ENCODE results near the gene RHOF.

RHOF gene

DNA sequence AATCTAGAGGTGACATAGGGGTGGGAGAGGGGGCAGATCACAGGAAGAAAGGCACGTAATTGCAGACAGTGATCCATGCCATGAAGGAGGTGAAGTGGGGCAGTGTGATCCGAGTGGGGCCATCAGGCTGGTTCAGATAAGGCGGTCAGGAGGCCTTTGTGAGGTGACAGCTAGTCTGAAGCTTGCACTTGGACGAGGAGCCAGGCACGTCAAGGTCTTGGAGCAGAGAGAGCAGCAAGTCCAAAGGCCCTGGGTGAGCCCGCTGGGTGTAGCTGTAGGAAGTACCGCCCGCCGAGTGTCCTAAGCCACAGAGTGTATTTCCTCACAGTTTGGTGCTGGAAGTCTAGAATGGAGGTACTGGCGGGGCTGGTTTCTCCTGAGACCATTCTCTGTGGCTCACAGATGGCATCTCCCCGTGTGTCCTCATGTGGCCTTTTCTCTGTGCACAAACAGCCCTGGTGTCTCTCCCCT is 23.6 kb downstream of the RHOF start:
- Histone ChIP-seq H3K27ac (no peak overlapping the region), H3K4me3 (no peak overlapping the region)
- TF ChIP-seq, protein P1, sequence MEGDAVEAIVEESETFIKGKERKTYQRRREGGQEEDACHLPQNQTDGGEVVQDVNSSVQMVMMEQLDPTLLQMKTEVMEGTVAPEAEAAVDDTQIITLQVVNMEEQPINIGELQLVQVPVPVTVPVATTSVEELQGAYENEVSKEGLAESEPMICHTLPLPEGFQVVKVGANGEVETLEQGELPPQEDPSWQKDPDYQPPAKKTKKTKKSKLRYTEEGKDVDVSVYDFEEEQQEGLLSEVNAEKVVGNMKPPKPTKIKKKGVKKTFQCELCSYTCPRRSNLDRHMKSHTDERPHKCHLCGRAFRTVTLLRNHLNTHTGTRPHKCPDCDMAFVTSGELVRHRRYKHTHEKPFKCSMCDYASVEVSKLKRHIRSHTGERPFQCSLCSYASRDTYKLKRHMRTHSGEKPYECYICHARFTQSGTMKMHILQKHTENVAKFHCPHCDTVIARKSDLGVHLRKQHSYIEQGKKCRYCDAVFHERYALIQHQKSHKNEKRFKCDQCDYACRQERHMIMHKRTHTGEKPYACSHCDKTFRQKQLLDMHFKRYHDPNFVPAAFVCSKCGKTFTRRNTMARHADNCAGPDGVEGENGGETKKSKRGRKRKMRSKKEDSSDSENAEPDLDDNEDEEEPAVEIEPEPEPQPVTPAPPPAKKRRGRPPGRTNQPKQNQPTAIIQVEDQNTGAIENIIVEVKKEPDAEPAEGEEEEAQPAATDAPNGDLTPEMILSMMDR (IDR thresholded peaks at IDR 0.05): no peak
- no peak for DNase-seq (ENCODE audit: low spot score)

DNA sequence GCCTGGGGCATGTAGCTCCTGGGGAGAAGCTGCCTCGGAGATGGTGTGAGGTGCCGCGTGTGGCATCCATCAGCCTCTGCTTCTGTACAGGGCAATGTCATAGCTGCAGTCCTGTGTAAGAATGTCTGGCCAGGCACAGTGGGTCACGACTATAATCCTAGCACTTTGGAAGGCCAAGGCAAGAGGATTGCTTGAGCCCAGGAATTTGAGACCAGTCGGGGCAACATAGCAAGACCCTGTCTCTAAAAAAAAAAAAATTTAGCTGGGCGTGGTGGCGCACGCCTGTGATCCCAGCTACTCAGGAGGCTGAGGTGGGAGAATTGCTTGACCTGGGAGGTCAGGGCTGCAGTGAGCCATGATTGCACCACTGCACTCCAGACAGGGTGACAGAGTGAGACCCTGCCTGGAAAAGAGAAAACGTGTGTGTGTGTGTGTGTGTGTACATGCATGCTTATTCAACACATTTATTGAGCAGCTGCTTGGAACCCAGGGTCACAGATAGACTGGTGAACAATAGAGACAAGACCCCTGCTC is 24.1 kb downstream of the RHOF start:
- no peak overlapping the region for H3K27ac ChIP-seq
- H3K4me3 ChIP-seq: no peak overlapping the region
- TF ChIP-seq, protein P1 (IDR thresholded peaks at IDR 0.05): no peak
- no peak for DNase-seq (ENCODE audit: low spot score)

DNA sequence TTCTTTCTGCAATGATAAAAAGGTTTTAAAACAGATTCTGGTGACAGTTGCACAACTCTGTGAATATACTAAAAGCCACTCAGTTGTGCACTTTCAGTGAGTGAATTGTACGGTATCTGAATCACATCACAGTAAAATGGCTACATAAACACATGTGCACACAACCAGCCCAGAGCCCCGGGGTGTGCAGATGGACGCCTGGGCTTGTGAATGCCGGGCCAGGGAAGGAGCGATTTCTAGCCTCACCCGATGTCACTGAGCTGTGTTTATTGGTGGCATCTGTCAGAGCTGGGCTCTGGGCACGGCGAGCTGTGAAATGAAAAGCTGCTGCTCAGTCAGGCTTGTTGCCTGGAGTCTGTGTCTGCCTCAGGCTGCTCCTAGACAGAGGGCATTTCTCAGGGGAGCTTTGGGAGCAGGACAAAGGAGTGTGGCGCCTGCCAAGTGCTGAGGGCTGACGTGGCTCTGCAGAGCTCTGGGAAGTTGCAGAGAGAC is 25.9 kb downstream of the RHOF start:
- peak overlapping the region; percentile 58 to 84 for H3K27ac ChIP-seq
- TF ChIP-seq, protein P1 (IDR thresholded peaks at IDR 0.05): no peak
- peak overlapping the region; percentile 50 for H3K4me3 ChIP-seq
- peak; percentile 82 for DNase-seq (ENCODE audit: low spot score)

DNA sequence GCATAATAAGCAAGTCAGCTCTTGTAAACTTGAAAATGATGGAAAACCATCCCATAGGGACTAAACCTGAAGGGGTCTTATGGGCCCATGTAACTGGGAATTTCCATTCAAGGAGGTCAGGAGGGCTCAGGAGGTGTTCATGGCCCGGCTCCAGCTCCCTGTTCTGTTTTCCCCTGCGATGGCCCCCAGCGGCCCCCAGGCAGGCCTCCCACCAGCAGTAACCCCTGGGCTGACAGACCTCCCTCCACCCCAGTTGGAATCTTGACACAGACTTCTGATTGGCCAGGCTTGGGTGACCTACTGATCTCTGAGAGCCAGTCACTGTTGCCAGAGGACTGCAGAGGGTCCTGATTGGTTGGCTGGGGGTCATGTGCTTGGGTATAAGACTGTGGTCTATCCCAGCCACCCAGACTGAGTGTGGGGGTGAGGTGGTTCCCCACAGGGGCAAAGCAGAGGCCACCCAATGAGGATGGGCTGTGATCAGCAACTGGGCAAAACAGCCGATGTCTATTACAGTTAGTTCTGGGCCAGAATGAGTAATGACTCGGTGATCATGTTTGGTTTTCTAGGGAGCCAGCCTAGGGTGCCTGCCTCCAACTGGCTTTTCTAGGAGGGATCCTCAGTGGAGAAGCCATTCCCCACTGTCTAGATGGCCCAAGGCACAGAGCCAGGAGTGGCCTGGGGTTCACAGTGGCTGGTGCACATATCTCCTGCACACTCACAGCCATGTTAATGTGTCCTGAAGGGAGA is 27.0 kb downstream of the RHOF start:
- H3K27ac ChIP-seq: peak overlapping the region; percentile 42 to 58
- H3K4me3 ChIP-seq: no peak overlapping the region
- no peak for DNase-seq (ENCODE audit: low spot score)
- TF ChIP-seq, protein P1 (IDR thresholded peaks at IDR 0.05): no peak

DNA sequence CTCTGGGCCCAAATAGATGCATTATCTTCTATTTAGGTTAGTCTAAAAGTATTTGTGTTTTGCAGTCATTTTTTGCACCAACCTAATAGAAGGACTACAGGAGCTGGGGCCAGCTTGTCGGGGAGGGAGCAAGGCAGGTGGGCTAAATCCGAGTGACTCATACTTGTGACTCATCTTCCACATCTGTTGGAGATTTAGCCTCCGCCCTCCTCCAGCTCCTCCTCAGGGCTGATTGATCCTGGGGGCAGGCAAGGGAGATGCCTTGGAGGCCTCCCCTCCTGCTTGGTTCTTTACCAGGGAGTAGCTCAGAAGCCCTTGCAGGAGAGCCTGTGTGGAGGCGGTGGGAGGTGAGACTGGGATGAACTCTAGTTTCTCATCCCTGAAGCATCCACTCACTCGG is 27.9 kb downstream of the RHOF start:
- TF ChIP-seq, protein P1 (IDR thresholded peaks at IDR 0.05): no peak
- peak; percentile 68 for DNase-seq (ENCODE audit: low spot score)
- no peak overlapping the region for H3K27ac ChIP-seq
- H3K4me3 ChIP-seq: no peak overlapping the region

DNA sequence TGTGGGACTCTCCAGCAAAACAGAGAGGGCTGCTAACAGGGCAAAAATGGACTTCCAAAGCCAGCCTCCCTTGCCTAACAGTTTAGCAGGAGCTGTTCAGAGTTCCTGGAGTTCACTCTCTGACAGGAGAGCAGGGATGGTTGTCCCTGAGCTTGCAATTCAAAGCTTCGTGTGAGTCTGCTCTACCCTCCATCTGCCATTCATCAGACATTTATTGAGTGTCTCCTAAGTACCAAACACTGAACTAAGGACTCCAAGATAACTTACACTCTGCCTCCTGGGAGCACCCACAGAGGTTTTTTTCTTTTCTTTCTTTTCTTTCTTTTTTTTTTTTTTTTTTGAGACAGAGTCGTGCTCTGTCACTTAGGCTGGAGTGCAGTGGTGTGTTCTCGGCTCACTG is 28.7 kb downstream of the RHOF start:
- Histone ChIP-seq H3K27ac (no peak overlapping the region), H3K4me3 (no peak overlapping the region)
- no peak for DNase-seq (ENCODE audit: low spot score)

More for the DNA sequence above, 28.7 kb downstream of the RHOF start:
- TF ChIP-seq, protein P1 (IDR thresholded peaks at IDR 0.05): no peak

Data from coronary artery (tissue), 2 donors.